Large intestine (tissue), 3 donors: ENCODE measurements around the gene SUGP2. TPM values are rescaled to one million over a fixed set of nuclear protein-coding genes. Genes with fewer than 3 reads are reported as not detected.
"Not testable (repeated sequence)": the region's sequence is repeated elsewhere in the genome, so short reads cannot be mapped to it uniquely, and the experiment has no call there.

Experiments used
- DNase-seq, 2 donors: peaks; one replicate each; pipeline versions ENCODE4 v3.0.0 to v3.0.0-alpha.2; 2013
- H3K27ac ChIP-seq: one replicate; pipeline ENCODE4 v1.5.1; 2013; ENCODE audit warnings: low read length
- H3K27me3 ChIP-seq: 2 replicates; pipeline ENCODE4 v1.6.1; 2013; ENCODE audit warnings: low read length; ENCODE audit not compliant: control insufficient read depth, insufficient read depth
- H3K36me3 ChIP-seq: 2 replicates; pipeline ENCODE4 v1.6.1; 2013; ENCODE audit warnings: low read length; ENCODE audit not compliant: control insufficient read depth, insufficient read depth
- H3K4me1 ChIP-seq: one replicate; pipeline ENCODE4 v1.6.1; 2013; ENCODE audit warnings: low read length; ENCODE audit not compliant: control insufficient read depth, insufficient read depth
- H3K4me3 ChIP-seq: one replicate; pipeline ENCODE4 v1.5.1; 2013; ENCODE audit warnings: low read length
- H3K9me3 ChIP-seq: one replicate; pipeline ENCODE4 v1.6.1; 2013; ENCODE audit warnings: mild to moderate bottlenecking, low read depth, low read length, moderate library complexity; ENCODE audit not compliant: control insufficient read depth
- WGBS: methylation state at CpG from one replicate; pipeline ENCODE4 v1.1.5; 2013; ENCODE audit warnings: low lambda C conversion rate; ENCODE audit not compliant: insufficient coverage; 5-methylcytosine and 5-hydroxymethylcytosine counted together
- polyA plus RNA-seq: library from polyadenylated mRNA; unstranded; fragments of 120-200 nt; gene quantifications from one replicate; pipeline ENCODE4 v1.2.1, GENCODE V29; 2013

The SUGP2 gene
- polyA plus RNA-seq, 1 donor: 90.0 TPM

GRCh38 chr19:18955042-18955441, 78.3 kb downstream of the SUGP2 start:
- no peak for DNase-seq
- H3K27ac ChIP-seq: no peak overlapping the region
- H3K36me3 ChIP-seq: no peaks in the 10 kb centered on the region
- no peaks in the 10 kb centered on the region for H3K4me1 ChIP-seq
- no peaks in the 10 kb centered on the region for H3K9me3 ChIP-seq
- WGBS: 100% methylated on average over 2 of the region's 2 CpGs
- H3K4me3 ChIP-seq: no peak overlapping the region
- H3K27me3 ChIP-seq: no peaks in the 10 kb centered on the region

GRCh38 chr19:18954094-18954493, 79.2 kb downstream of the SUGP2 start:
- no peaks in the 10 kb centered on the region for H3K36me3 ChIP-seq
- no peak overlapping the region for H3K27ac ChIP-seq
- no peak for DNase-seq
- no peak overlapping the region for H3K4me3 ChIP-seq
- no peaks in the 10 kb centered on the region for H3K9me3 ChIP-seq
- no CpG with 5 or more reads among the region's 3 CpGs for WGBS
- H3K27me3 ChIP-seq: no peaks in the 10 kb centered on the region
- no peaks in the 10 kb centered on the region for H3K4me1 ChIP-seq

- H3K27me3 ChIP-seq, H3K4me1 ChIP-seq, H3K36me3 ChIP-seq, H3K27ac ChIP-seq, H3K4me3 ChIP-seq, DNase-seq, H3K9me3 ChIP-seq: not testable (repeated sequence)
- no CpG with 5 or more reads among the region's 17 CpGs for WGBS
These were observed 80.8 kb downstream of the SUGP2 start for GRCh38 chr19:18952364-18953003.

- WGBS: no CpG with 5 or more reads among the region's 7 CpGs
- Histone ChIP-seq H3K27me3 (no peaks in the 10 kb centered on the region), H3K27ac (no peak overlapping the region)
These were observed 81.5 kb downstream of the SUGP2 start for GRCh38 chr19:18951721-18952281.

GRCh38 chr19:18949858-18950257, 83.5 kb downstream of the SUGP2 start:
- Histone ChIP-seq H3K36me3 (no peaks in the 10 kb centered on the region), H3K27me3 (no peaks in the 10 kb centered on the region), H3K9me3 (no peaks in the 10 kb centered on the region), H3K4me3 (no peak overlapping the region), H3K4me1 (no peaks in the 10 kb centered on the region), H3K27ac (no peak overlapping the region)
- WGBS: no CpG with 5 or more reads among the region's 3 CpGs
- DNase-seq: no peak

More at GRCh38 chr19:18951721-18952281, 81.5 kb downstream of the SUGP2 start:
- Histone ChIP-seq H3K4me3 (no peak overlapping the region), H3K9me3 (no peaks in the 10 kb centered on the region), H3K36me3 (no peaks in the 10 kb centered on the region), H3K4me1 (no peaks in the 10 kb centered on the region)
- no peak for DNase-seq

- no peaks in the 10 kb centered on the region for H3K36me3 ChIP-seq
- no peaks in the 10 kb centered on the region for H3K27me3 ChIP-seq
- WGBS: no CpG with 5 or more reads among the region's 5 CpGs
- no peak overlapping the region for H3K27ac ChIP-seq
- DNase-seq: no peak
- H3K4me1 ChIP-seq: no peaks in the 10 kb centered on the region
- H3K9me3 ChIP-seq: no peaks in the 10 kb centered on the region
- no peak overlapping the region for H3K4me3 ChIP-seq
These were observed 84.4 kb downstream of the SUGP2 start for GRCh38 chr19:18948976-18949356.

- no peak for DNase-seq
- 100% methylated on average over 1 of the region's 15 CpGs for WGBS
- H3K36me3 ChIP-seq: no peaks in the 10 kb centered on the region
- no peaks in the 10 kb centered on the region for H3K9me3 ChIP-seq
- H3K4me1 ChIP-seq: peaks cover 5% of the 10 kb centered on the region
- H3K4me3 ChIP-seq: no peak overlapping the region
- no peak overlapping the region for H3K27ac ChIP-seq
- H3K27me3 ChIP-seq: no peaks in the 10 kb centered on the region
These were observed 85.0 kb downstream of the SUGP2 start for GRCh38 chr19:18948075-18948975.

- Histone ChIP-seq H3K9me3 (no peaks in the 10 kb centered on the region), H3K4me1 (peaks cover 8% of the 10 kb centered on the region), H3K27me3 (no peaks in the 10 kb centered on the region), H3K4me3 (no peak overlapping the region), H3K27ac (no peak overlapping the region), H3K36me3 (no peaks in the 10 kb centered on the region)
- DNase-seq: no peak
- no CpG with 5 or more reads among the region's 14 CpGs for WGBS
These were observed 86.4 kb downstream of the SUGP2 start for GRCh38 chr19:18946918-18947317.

GRCh38 chr19:18946335-18946734, 87.0 kb downstream of the SUGP2 start:
- no peak for DNase-seq
- Histone ChIP-seq H3K27me3 (no peaks in the 10 kb centered on the region), H3K4me1 (peaks cover 11% of the 10 kb centered on the region), H3K27ac (no peak overlapping the region), H3K9me3 (no peaks in the 10 kb centered on the region), H3K36me3 (no peaks in the 10 kb centered on the region), H3K4me3 (no peak overlapping the region)

- peaks cover under 1% of the 10 kb centered on the region for H3K9me3 ChIP-seq
- peaks cover 2% of the 10 kb centered on the region for H3K27me3 ChIP-seq
- no peak overlapping the region for H3K4me3 ChIP-seq
- no peaks in the 10 kb centered on the region for H3K36me3 ChIP-seq
- no peak for DNase-seq
- peaks cover 12% of the 10 kb centered on the region for H3K4me1 ChIP-seq
- H3K27ac ChIP-seq: no peak overlapping the region
- no CpG with 5 or more reads among the region's 9 CpGs for WGBS
These were observed 88.0 kb downstream of the SUGP2 start for GRCh38 chr19:18945297-18945696.
